GM19463 (cell line): ENCODE results near the gene FOXN3.

Experiments used
- ATAC-seq: cut with Tn5 transposase; IDR thresholded peaks from one replicate; pipeline ENCODE4 v1.9.1; 2021; ENCODE audit warnings: mild to moderate bottlenecking, moderate library complexity; ENCODE audit not compliant: unreplicated experiment

The FOXN3 gene

DNA sequence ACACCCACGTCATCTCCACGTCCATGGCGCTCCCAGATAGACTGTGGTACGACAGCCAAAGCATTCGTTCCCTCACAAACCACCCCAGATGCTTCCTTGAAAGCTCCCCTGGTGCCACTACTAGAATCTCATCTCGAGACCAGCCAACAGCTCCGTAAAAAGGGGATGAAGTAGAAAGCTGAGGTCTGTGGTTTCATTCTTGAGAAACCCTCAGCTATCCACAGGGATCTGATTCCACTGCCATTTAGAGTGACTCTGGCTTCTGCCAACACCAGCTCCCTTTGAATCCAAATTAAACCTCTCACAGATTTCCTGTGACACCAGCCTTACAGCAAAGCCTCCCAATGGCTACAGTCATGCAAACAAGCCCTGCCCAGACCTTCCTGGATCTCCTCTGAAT, 18.5 kb upstream of the FOXN3 start:
- no peak for ATAC-seq

- no peak for ATAC-seq
Observed at GRCh38 chr14:89432226-89432625, 15.2 kb upstream of the FOXN3 start.

- ATAC-seq = peak; percentile 90
Observed at GRCh38 chr14:89430391-89431236, 13.6 kb upstream of the FOXN3 start.

- ATAC-seq = no peak
Observed at GRCh38 chr14:89429199-89430181, 12.5 kb upstream of the FOXN3 start.

DNA sequence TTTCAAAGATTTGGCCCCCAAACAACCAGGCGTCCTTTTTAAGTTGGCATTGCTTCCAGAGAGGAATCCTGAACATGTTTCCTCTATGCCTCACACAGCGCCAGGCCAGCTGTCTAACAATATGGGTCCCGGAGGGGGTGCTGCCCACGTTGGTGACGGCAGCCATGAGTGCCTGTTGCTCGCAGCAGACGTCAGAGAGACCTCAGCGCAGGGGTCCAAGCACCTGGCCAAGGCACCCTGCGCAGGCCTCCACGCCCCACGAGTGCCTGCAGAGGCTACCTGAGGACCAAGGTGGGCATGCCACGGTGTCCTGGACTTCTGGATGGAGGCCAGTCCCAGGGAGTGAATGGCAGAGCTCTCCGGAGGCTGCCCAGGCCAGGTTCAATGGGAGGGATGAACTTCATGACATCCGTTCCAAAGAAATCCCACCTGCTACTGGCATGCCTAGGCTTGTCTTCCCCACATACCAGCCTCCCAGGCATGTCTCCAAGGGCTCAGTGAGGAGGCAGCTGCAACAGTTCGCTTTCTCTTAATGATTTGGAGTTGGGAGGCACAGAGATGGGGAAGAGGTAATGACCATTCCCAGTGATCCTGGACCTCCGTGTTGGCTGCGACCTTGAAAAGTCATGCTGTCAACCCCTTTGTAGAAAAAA, 11.6 kb upstream of the FOXN3 start:
- no peak for ATAC-seq

DNA sequence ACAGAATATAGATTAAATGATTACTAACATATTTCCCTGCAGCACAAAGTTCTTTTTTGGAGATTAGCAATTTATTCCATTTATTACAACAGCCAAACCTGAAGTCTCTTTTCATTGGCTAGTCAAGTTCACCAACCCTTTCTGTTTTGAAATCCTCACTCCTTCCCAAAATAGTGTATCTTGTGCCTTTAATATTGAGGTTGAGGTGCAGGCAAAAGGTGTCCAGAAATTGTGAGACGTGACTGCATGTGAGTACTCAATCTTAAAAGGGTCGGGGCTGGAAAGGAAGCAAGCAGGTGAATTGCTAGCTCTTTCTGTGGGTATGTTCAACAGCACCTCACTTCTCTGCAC, 11.1 kb upstream of the FOXN3 start:
- no peak for ATAC-seq

DNA sequence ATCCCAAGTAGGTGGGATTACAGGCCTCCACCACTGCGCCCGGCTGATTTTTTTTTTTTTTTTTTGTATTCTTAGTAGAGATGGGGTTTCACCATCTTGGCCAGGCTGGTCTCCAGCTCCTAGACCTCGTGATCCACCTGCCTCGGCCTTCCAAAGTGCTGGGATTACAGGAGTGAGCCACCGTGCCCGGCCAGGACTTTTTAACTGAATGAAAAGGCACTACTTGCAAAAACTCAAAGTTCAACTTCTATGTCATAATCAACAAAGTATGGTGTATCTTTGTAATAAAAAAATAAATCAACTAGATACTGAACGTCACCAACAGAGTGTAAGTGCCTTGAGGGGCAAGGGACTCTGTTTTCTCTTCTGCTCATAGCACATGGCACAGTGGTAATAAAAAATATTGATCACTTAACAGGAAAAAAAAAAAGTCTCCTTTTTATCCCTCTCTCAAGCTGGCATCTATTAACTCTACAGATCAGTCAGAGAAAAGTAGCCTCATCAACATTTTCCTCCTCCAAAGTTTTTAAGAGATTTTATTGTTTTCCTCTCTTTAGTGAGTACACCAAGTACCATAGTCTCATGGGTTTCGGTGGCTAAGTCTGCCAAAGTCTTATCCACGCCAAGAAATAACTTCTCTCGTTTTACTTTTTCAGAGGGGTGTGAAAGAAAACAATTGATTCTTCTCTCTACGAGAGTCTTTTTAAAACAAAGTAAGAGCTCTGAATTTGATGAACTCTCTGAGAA, 10.6 kb upstream of the FOXN3 start:
- no peak for ATAC-seq

DNA sequence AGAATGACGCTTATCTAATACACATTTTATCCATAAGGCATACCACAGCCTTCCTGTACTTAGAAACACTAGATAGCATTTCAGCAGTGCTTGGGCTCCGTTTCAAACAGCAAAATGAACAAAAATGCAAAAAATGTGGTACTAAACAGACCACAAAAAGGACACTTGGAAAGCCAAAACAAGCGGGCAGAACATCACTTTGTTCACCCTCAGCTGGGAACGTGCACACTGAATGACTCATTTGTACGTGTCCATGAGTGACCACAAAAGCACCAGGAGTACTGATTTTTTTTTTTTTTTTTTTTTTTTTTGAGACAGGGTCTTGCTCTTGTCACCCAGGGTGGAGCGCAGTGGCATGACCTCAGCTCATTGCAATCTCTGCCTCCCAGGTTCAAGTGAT, 8.9 kb upstream of the FOXN3 start:
- ATAC-seq = peak; percentile 20

- no peak for ATAC-seq
Observed at GRCh38 chr14:89424241-89424640, 7.2 kb upstream of the FOXN3 start.

DNA sequence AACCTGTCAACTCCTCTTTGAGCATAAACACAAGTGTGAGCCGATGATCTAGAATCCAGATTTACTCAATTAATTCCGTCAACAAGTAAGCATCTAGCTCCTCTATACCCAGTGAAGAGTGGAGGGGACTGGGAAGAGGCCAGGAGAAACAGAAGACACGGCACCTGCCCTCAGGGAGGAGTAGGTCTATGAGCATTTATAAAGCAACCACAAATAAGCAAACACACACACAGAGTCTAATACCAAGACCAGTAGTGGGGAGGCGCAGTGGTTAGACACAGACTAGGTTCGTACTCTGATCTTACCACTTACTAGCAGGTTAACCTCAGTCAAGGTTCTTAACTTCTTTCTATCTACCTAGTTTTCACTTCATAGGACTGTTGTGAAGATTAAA, 5.9 kb upstream of the FOXN3 start:
- no peak for ATAC-seq

GRCh38 chr14:89422181-89422951, 5.3 kb upstream of the FOXN3 start:
- no peak for ATAC-seq

GRCh38 chr14:89420502-89420901, 3.5 kb upstream of the FOXN3 start:
- ATAC-seq = no peak

- ATAC-seq = no peak
Observed at GRCh38 chr14:89419973-89420482, 3.0 kb upstream of the FOXN3 start.

- ATAC-seq = no peak
Observed at GRCh38 chr14:89418976-89419375, 1.9 kb upstream of the FOXN3 start.

GRCh38 chr14:89418452-89418851, 1.4 kb upstream of the FOXN3 start:
- ATAC-seq = no peak

- peak; percentile 50 for ATAC-seq
Observed at GRCh38 chr14:89417465-89418225, 612 bp upstream of the FOXN3 start.

- peak; percentile 80 for ATAC-seq
Observed at GRCh38 chr14:89416002-89416995, 734 bp downstream of the FOXN3 start.

DNA sequence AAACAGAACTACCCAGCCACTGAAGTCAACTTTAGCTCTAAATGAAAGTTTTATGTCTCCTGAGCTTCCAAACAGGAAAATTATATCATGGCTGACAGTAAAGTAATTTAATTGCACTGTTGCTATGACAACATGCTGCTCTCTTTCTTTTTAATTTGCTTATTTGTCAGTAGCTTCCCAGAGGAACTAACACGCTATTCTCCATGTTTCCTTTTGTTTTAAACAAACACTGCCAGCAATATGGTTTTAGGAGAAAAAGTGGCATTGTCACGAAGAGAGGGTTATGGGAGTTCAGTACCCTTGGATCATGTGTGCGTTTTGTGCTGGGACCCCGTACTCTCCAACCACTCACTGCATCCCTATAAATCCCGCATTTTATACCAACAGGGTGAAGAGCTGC, 1.9 kb downstream of the FOXN3 start:
- ATAC-seq = no peak
